Measurements from ENCODE around the gene ADAMTS2. TPM values are rescaled to one million over a fixed set of nuclear protein-coding genes. Genes with fewer than 3 reads are reported as not detected.

Gene ADAMTS2
- total RNA-seq, 1 donor from 2014 or later, result 93.2 TPM

- H3K27ac Mint-ChIP-seq (ENCODE audit: unreplicated experiment), result no peak overlapping the region
- peaks cover under 1% of the 10 kb centered on the region for H3K4me1 Mint-ChIP-seq (ENCODE audit: low read depth)
- peak; percentile 77 for DNase-seq (ENCODE audit: low spot score)
- H3K36me3 Mint-ChIP-seq (ENCODE audit: low read depth), result peaks cover 2% of the 10 kb centered on the region
- H3K9me3 Mint-ChIP-seq (ENCODE audit: low read depth), result no peaks in the 10 kb centered on the region
- TF ChIP-seq, protein P1, sequence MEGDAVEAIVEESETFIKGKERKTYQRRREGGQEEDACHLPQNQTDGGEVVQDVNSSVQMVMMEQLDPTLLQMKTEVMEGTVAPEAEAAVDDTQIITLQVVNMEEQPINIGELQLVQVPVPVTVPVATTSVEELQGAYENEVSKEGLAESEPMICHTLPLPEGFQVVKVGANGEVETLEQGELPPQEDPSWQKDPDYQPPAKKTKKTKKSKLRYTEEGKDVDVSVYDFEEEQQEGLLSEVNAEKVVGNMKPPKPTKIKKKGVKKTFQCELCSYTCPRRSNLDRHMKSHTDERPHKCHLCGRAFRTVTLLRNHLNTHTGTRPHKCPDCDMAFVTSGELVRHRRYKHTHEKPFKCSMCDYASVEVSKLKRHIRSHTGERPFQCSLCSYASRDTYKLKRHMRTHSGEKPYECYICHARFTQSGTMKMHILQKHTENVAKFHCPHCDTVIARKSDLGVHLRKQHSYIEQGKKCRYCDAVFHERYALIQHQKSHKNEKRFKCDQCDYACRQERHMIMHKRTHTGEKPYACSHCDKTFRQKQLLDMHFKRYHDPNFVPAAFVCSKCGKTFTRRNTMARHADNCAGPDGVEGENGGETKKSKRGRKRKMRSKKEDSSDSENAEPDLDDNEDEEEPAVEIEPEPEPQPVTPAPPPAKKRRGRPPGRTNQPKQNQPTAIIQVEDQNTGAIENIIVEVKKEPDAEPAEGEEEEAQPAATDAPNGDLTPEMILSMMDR (IDR thresholded peaks at IDR 0.05), result no peak
- no peaks in the 10 kb centered on the region for H3K27me3 Mint-ChIP-seq (ENCODE audit: low read depth)
- no peak overlapping the region for H3K4me3 Mint-ChIP-seq (ENCODE audit: unreplicated experiment)
Observed at GRCh38 chr5:179222246-179223017, 122.8 kb downstream of the ADAMTS2 start.

GRCh38 chr5:179221877-179222220, 123.4 kb downstream of the ADAMTS2 start:
- Mint-ChIP-seq H3K9me3 (ENCODE audit: low read depth) (no peaks in the 10 kb centered on the region), H3K27me3 (ENCODE audit: low read depth) (no peaks in the 10 kb centered on the region), H3K36me3 (ENCODE audit: low read depth) (peaks cover 2% of the 10 kb centered on the region), H3K27ac (ENCODE audit: unreplicated experiment) (no peak overlapping the region), H3K4me1 (ENCODE audit: low read depth) (no peaks in the 10 kb centered on the region), H3K4me3 (ENCODE audit: unreplicated experiment) (no peak overlapping the region)
- DNase-seq (ENCODE audit: low spot score), result peak; percentile 59
- TF ChIP-seq, protein P1 (IDR thresholded peaks at IDR 0.05), result no peak

- peak; percentile 75 for DNase-seq (ENCODE audit: low spot score)
- H3K27me3 Mint-ChIP-seq (ENCODE audit: low read depth), result no peaks in the 10 kb centered on the region
- H3K4me3 Mint-ChIP-seq (ENCODE audit: unreplicated experiment), result no peak overlapping the region
- no peak overlapping the region for H3K27ac Mint-ChIP-seq (ENCODE audit: unreplicated experiment)
- no peaks in the 10 kb centered on the region for H3K4me1 Mint-ChIP-seq (ENCODE audit: low read depth)
- TF ChIP-seq, protein P1 (IDR thresholded peaks at IDR 0.05), result no peak
- peaks cover 2% of the 10 kb centered on the region for H3K36me3 Mint-ChIP-seq (ENCODE audit: low read depth)
- H3K9me3 Mint-ChIP-seq (ENCODE audit: low read depth), result no peaks in the 10 kb centered on the region
Observed at GRCh38 chr5:179221196-179221876, 123.9 kb downstream of the ADAMTS2 start.

DNA sequence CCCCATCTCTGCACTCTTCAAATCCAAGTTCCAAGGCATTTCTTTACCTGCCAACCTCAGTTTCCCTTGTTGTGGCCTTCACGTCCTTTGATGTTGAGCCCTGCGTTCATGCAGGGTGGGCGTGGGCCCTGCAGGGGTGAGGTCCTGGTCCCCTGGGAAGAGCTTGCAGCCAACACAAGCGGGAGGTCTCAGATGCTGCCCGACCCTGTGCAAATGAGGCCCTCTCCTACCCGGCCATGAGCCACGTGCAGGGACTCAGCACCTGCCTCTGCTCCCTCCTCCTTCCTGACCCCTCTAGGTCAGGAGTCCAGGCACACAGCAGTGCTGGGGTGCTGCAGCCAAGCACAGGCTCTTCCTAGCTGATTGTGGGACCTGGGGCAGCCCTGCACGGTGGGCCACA, 124.5 kb downstream of the ADAMTS2 start:
- peak; percentile 73 for DNase-seq (ENCODE audit: low spot score)
- Mint-ChIP-seq H3K27ac (ENCODE audit: unreplicated experiment) (no peak overlapping the region), H3K4me3 (ENCODE audit: unreplicated experiment) (no peak overlapping the region), H3K27me3 (ENCODE audit: low read depth) (no peaks in the 10 kb centered on the region), H3K9me3 (ENCODE audit: low read depth) (no peaks in the 10 kb centered on the region), H3K4me1 (ENCODE audit: low read depth) (no peaks in the 10 kb centered on the region), H3K36me3 (ENCODE audit: low read depth) (peaks cover 4% of the 10 kb centered on the region)
- TF ChIP-seq, protein P1 (IDR thresholded peaks at IDR 0.05), result no peak

DNA sequence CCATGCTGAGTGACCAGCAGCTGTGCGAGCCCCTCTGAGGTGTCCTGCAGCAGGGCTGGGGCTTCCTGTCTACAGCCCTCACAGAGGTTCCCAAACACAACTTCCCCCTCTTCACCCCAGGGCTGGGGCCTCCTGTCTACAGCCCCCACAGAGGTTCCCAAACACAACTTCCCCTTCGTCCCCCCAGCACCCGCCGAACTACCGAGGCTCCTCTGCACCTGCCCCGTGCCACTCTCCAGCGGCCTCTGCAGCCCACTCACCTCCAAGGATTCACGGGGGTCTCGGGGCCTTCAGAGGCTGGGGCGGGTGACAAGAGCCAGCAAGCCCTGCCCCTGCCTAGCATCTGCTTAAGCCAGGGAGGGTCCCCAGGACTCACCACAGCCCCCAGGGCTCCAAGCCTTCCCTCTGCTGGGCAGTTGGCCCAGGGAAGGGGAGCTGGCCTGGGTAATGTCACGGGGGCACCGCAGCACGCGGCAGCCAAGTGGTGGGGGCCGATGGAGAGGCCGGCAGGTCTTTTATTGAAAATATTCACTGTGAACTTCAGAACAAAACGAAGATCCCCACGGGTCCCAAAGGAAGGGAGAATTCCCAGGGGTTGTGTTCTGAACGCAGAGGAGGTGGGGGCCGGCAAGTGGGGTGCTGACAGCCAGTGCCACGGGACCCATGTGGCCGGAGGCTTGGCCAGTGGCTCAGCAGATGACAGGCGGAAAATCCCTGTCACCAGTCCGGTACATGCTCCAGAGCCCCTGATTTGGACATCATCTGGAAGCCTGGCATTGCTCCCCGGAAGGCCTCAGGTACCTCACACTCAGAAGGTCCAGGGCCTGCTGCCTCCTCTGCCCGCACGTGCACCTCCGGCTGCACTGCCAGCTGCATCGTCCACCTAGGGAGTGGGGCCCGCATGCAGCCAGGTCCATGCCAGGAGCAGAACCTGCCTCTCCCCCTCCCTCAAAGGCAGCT, 125.3 kb downstream of the ADAMTS2 start:
- H3K36me3 Mint-ChIP-seq (ENCODE audit: low read depth), result peaks cover 4% of the 10 kb centered on the region
- no peak overlapping the region for H3K27ac Mint-ChIP-seq (ENCODE audit: unreplicated experiment)
- H3K4me3 Mint-ChIP-seq (ENCODE audit: unreplicated experiment), result no peak overlapping the region
- peak; percentile 76 for DNase-seq (ENCODE audit: low spot score)
- TF ChIP-seq, protein P1 (IDR thresholded peaks at IDR 0.05), result no peak
- H3K9me3 Mint-ChIP-seq (ENCODE audit: low read depth), result no peaks in the 10 kb centered on the region
- no peaks in the 10 kb centered on the region for H3K27me3 Mint-ChIP-seq (ENCODE audit: low read depth)
- no peaks in the 10 kb centered on the region for H3K4me1 Mint-ChIP-seq (ENCODE audit: low read depth)
